SK-N-SH treated with all-trans-retinoic acid at 6 μM for 48 hours (cell line): ENCODE measurements around the gene MAP1S.

ENCODE experiments used
- ARNTL ChIP-seq: fragments of 450-650 bp; formaldehyde crosslinking; IDR thresholded peaks from 2 replicates; pipeline ENCODE4 v1.5.0; 2020; ENCODE audit warnings: low read depth, mild to moderate bottlenecking, moderate library complexity, borderline replicate concordance
- BACH2 ChIP-seq: fragments of 250-450 bp; sonication (Bioruptor Pico); IDR thresholded peaks from 2 replicates; pipeline ENCODE4 v1.9.0; 2021; ENCODE audit warnings: mild to moderate bottlenecking, borderline replicate concordance
- GLIS3 ChIP-seq: fragments of 250-450 bp; sonication (Bioruptor Pico); IDR thresholded peaks from 2 replicates; pipeline ENCODE4 v1.5.0; 2020; ENCODE audit warnings: mild to moderate bottlenecking, moderate library complexity
- PPARA ChIP-seq: fragments of 250-450 bp; sonication (Bioruptor Pico); IDR thresholded peaks from 2 replicates; pipeline ENCODE4 v1.5.0; 2020; ENCODE audit warnings: mild to moderate bottlenecking, borderline replicate concordance
- RARB ChIP-seq: fragments of 250-450 bp; sonication (Bioruptor Pico); IDR thresholded peaks from 2 replicates; pipeline ENCODE4 v1.8.0; 2021; ENCODE audit warnings: mild to moderate bottlenecking, moderate library complexity
- TCF4 ChIP-seq: fragments of 250-450 bp; sonication (Bioruptor Pico); IDR thresholded peaks from 2 replicates; pipeline ENCODE4 v1.8.0; 2021; ENCODE audit warnings: mild to moderate bottlenecking, moderate library complexity, borderline replicate concordance
- TOX ChIP-seq: fragments of 250-450 bp; sonication (Bioruptor Pico); IDR thresholded peaks from 2 replicates; pipeline ENCODE4 v1.8.0; 2021; ENCODE audit warnings: mild to moderate bottlenecking, moderate library complexity, borderline replicate concordance
- ZC3H10 ChIP-seq: fragments of 250-450 bp; sonication (Bioruptor Pico); IDR thresholded peaks from 2 replicates; pipeline ENCODE4 v1.5.1; 2021; ENCODE audit warnings: mild to moderate bottlenecking, moderate library complexity
- ZFP3 ChIP-seq: fragments of 250-450 bp; sonication (Bioruptor Pico); IDR thresholded peaks from 2 replicates; pipeline ENCODE4 v1.5.0; 2020; ENCODE audit warnings: mild to moderate bottlenecking, moderate library complexity
- ZNF8 ChIP-seq: fragments of 450-650 bp; formaldehyde crosslinking; IDR thresholded peaks from 2 replicates; pipeline ENCODE4 v1.5.0; 2020; ENCODE audit warnings: mild to moderate bottlenecking, moderate library complexity
- TF ChIP-seq, protein P1 (sequence below): fragments of 250-450 bp; sonication (Bioruptor Pico); IDR thresholded peaks from 2 replicates; pipeline ENCODE4 v1.8.0; 2020; ENCODE audit warnings: mild to moderate bottlenecking, moderate library complexity, borderline replicate concordance
- TF ChIP-seq, protein P2 (sequence below): fragments of 250-450 bp; sonication (Bioruptor Pico); IDR thresholded peaks from 2 replicates; pipeline ENCODE4 v1.5.1; 2020; ENCODE audit warnings: low read depth, mild to moderate bottlenecking, moderate library complexity
- TF ChIP-seq, protein P3 (sequence below): fragments of 250-450 bp; sonication (Bioruptor Pico); IDR thresholded peaks from 2 replicates; pipeline ENCODE4 v1.5.1; 2021; ENCODE audit warnings: mild to moderate bottlenecking, moderate library complexity

DNA sequence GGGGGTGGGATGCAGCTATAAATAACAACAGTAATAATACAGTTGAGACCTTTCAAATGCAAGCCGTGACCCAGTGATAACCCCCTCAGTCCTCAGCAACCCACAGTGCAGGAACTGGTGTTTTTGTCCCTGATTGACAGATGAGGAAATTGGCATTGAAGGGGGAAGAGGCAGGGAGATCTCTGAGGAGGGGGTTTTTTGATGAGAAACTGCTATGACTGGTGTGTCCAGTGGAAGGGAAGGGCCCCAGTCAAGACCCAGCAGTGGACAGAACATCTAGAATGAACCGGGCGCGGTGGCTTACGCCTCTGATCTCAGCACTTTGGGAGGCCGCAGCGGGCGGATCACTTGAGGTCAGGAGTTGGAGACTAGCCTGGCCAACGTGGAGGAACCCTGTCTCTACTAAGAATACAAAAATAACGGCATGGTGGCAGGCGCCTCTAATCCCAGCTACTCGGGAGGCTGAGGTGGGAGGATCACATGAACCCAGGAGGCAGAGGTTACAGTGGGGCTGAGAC lies 1.9 kb downstream of the MAP1S start:
- TF ChIP-seq, protein P1, sequence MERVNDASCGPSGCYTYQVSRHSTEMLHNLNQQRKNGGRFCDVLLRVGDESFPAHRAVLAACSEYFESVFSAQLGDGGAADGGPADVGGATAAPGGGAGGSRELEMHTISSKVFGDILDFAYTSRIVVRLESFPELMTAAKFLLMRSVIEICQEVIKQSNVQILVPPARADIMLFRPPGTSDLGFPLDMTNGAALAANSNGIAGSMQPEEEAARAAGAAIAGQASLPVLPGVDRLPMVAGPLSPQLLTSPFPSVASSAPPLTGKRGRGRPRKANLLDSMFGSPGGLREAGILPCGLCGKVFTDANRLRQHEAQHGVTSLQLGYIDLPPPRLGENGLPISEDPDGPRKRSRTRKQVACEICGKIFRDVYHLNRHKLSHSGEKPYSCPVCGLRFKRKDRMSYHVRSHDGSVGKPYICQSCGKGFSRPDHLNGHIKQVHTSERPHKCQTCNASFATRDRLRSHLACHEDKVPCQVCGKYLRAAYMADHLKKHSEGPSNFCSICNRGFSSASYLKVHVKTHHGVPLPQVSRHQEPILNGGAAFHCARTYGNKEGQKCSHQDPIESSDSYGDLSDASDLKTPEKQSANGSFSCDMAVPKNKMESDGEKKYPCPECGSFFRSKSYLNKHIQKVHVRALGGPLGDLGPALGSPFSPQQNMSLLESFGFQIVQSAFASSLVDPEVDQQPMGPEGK, result no peak
- no peak for TF ChIP-seq GLIS3 (CRISPR knock-in tag)
- no peak for TF ChIP-seq ZFP3 (CRISPR knock-in tag)
- no peak for TF ChIP-seq TCF4 (CRISPR knock-in tag)
- no peak for TF ChIP-seq ZC3H10 (CRISPR knock-in tag)
- TF ChIP-seq ZNF8 (CRISPR knock-in tag), result no peak
- TF ChIP-seq ARNTL, result no peak
- TF ChIP-seq, protein P2, sequence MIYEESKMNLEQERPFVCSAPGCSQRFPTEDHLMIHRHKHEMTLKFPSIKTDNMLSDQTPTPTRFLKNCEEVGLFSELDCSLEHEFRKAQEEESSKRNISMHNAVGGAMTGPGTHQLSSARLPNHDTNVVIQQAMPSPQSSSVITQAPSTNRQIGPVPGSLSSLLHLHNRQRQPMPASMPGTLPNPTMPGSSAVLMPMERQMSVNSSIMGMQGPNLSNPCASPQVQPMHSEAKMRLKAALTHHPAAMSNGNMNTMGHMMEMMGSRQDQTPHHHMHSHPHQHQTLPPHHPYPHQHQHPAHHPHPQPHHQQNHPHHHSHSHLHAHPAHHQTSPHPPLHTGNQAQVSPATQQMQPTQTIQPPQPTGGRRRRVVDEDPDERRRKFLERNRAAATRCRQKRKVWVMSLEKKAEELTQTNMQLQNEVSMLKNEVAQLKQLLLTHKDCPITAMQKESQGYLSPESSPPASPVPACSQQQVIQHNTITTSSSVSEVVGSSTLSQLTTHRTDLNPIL (CRISPR knock-in tag), result no peak
- TF ChIP-seq PPARA (CRISPR knock-in tag), result no peak
- TF ChIP-seq, protein P3, sequence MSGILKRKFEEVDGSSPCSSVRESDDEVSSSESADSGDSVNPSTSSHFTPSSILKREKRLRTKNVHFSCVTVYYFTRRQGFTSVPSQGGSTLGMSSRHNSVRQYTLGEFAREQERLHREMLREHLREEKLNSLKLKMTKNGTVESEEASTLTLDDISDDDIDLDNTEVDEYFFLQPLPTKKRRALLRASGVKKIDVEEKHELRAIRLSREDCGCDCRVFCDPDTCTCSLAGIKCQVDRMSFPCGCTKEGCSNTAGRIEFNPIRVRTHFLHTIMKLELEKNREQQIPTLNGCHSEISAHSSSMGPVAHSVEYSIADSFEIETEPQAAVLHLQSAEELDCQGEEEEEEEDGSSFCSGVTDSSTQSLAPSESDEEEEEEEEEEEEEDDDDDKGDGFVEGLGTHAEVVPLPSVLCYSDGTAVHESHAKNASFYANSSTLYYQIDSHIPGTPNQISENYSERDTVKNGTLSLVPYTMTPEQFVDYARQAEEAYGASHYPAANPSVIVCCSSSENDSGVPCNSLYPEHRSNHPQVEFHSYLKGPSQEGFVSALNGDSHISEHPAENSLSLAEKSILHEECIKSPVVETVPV (CRISPR knock-in tag), result no peak
- no peak for TF ChIP-seq RARB (CRISPR knock-in tag)
- no peak for TF ChIP-seq BACH2 (CRISPR knock-in tag)
- TF ChIP-seq TOX (CRISPR knock-in tag), result no peak
